AML-193 (cell line): Measurements from ENCODE around the gene TSC22D4.
A peak's percentile ranks its signal among the peaks of the same experiment; 100 is the strongest.
"Not testable (repeated sequence)": the region's sequence is repeated elsewhere in the genome, so short reads cannot be mapped to it uniquely, and the experiment has no call there.

Experiments
- DNase-seq, 2 experiments: peaks; one replicate each; lab custom pipeline; 2025; lab: John Stamatoyannopoulos, UW

The TSC22D4 gene

GRCh38 chr7:100443096-100443840 lies 35.7 kb downstream of the TSC22D4 start:
- no peak for DNase-seq

DNA sequence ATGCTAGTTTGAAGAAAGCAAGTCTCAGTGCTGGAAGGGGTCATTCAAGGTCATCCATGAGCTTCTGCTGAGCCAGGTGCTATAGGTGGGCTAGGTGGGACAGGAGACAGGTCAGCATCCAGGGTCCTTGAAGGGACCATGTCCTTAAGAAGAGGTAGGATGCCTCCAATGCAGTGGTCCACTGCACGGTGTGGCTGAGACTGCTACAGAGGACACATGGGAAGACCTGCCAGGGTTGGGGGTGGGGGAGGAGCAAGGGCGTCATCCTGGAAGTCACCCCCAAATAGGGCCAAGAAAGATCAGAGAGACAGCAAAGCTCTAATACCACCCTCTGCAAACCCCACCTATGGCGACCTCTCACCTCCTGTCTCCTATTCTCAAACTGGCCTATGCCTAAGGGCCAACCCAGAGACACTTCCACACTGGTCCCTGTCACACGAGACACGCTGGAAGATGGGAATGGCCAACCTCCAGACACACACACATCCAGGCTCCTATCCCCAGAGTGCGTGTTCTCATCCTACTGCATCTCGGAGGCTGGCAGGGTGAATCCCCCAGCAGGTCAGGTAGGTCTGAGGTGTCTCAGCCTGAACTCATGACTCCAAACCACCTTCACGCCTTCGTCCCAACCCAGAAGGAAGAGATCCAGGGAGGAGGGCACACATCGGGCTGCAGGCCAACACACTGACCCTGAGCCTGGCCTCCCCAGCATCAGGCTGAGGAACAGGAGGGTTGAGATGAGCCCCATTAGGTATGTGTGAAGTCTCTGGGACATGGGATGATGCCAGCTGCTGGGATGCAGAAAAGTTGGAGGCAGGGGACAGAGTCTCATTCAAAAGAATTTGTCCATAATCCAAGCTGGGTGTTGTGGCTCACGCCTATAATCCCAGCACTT lies 37.1 kb downstream of the TSC22D4 start:
- no peak for DNase-seq

- DNase-seq: not testable (repeated sequence)
These were observed 39.8 kb downstream of the TSC22D4 start for GRCh38 chr7:100439244-100439643.

GRCh38 chr7:100438731-100439130 lies 40.3 kb downstream of the TSC22D4 start:
- not testable (repeated sequence) for DNase-seq

GRCh38 chr7:100438172-100438571 lies 40.8 kb downstream of the TSC22D4 start:
- DNase-seq: no peak

DNA sequence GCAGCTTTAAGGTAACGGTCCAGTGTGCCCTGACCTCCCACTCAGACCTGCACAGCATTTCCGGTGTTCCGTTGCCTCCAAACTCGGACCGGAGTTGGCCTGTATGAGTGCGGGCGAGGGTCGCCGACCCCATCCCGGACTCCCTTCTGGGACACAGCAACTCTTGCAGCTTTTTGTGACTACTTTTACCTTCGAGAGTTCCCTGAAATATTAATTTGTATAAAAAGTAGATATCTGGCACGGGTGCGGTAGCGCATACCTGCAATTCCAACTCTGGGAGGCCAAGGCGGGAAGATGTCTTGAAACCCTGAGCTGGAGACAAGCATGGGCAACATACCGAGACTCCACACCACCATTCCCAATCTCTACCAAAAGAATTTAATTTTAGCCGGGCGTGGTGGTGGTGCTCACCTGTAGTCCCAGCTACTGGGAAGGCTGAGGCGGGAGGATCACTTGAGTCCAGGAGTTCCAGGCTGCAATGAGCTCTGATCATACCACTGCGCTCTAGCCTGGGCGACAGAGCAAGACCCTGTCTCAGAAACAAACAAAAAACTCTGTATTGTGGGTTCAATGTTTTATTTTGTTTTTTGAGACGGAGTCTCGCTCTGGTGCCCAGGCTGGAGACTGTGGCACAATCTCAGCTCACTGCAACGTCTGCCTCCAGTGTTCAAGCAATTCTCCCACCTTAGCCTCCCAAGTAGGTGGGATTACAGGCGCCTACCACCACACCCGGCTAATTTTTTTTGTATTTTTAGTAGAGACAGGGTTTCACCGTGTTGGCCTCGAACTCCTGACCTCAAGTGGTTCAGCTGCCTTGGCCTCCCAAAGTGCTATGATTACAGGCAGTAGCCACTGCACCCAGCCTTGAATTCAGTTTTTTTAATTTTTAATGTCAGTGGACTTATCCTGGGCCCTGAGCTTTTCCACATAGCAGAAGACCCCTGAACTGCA lies 41.6 kb downstream of the TSC22D4 start:
- no peak for DNase-seq

GRCh38 chr7:100435401-100436304 lies 43.4 kb downstream of the TSC22D4 start:
- no peak for DNase-seq

DNA sequence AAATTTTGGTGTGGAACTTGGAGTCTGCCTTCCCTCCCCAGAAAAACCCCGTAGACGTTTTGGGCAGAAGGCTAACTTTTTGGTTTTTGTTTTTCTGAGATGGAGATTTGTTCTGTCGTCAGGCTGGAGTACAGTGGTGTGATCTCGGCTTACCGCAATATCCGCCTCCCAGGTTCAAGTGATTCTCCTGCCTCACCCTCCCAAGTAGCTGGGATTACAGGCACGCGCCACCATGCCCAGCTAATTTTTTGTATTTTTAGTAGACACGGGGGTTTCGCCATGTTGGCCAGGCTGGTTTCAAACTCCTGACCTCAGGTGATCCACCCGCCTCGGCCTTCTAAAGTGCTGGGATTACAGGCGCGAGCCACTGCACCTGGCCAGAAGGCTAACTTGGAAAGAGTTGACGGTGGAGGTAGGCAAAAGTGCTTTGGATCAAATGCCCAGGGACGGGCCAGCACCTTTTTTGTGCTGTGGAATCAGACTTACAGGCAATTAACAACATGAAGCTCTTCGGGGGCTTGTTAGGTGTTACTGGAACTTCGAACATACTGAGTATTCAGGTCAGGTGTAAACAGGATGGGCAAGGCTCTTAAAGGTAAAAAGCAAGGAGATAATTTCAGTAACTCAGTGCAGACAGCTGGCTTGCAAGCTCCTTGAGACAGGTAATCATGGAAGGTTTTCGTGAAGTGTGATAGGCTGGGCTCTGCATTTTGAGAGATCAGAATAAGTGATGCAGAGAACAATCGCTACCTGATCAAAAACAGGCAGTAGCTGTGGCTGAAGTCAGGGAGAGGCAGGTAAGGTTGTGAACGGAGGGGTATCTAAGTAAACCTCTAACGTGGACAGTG lies 44.5 kb downstream of the TSC22D4 start:
- no peak for DNase-seq

DNA sequence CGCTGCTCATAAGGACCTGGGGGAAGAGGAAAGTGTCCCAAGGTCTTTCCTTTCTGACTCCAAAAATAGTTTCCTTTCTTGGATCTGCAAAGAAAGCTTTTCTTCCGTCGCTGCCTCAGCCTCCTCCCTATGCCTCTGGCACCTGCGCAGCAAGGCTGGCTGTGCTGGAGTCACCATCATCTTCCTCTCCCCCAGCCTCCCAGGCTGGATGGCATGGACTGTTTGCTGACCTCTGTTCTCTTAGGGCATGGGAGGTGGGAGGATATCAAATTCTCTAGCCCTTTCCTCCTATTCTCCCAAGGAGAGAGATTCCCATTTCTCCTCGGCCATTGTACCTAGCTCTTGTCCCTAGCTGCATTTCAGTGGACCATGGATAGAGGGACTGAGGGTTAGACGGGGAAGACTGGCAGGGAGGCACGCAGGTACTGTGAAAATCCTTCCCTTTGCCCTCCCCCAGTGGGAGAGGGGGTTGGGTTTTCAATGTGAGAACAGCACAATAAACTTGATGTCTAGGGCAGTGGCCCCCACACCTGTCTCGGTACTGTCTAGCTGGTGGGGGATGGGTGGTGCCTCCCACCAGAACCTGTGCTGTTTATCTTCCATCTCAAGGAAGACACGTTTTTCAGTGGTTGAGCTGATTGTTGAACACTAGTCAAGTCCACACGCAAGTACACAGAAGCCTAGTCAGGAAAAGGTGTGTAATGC lies 45.3 kb downstream of the TSC22D4 start:
- no peak for DNase-seq

- DNase-seq: no peak
These were observed 45.8 kb downstream of the TSC22D4 start for GRCh38 chr7:100433276-100433591.

DNA sequence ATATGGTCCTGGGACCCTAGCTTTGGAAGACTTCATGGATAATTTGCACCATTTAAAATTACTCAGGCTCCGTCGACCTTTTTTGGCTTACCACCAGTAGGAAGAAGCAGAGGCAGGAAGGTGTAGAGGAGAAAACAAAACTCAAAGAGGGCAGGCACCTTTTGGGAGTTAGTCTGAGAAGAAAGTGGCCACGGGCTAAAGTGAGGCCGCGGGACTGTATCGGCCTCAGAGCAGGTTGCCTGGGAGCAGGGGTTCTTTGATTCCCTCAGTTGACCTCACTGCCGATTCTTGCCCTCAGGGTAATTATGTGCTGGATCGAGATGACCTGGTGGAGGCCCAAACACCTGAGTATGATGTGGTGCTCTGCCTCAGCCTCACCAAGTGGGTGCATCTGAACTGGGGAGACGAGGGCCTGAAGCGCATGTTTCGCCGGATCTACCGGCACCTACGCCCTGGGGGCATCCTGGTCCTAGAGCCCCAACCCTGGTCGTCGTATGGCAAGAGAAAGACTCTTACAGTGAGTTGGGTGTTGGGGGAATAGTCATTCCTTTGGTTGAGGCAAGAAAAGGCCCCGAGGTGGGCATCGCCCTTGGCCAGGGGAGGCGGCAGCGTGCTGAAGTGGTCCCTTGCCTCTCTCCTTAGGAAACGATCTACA lies 46.3 kb downstream of the TSC22D4 start:
- DNase-seq: no peak

GRCh38 chr7:100432053-100432452 lies 47.0 kb downstream of the TSC22D4 start:
- DNase-seq: no peak

DNA sequence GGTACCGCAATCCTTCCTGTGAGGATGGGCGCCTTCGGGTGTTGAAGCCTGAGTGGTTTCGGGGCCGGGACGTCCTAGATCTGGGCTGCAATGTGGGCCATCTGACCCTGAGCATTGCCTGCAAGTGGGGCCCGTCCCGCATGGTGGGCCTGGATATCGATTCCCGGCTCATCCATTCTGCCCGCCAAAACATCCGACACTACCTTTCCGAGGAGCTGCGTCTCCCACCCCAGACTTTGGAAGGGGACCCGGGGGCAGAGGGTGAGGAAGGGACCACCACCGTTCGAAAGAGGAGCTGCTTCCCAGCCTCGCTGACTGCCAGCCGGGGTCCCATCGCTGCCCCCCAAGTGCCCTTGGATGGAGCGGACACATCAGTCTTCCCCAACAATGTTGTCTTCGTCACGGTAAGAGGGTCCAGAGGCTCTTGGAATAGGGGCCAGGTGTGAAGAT lies 47.7 kb downstream of the TSC22D4 start:
- DNase-seq: no peak

DNA sequence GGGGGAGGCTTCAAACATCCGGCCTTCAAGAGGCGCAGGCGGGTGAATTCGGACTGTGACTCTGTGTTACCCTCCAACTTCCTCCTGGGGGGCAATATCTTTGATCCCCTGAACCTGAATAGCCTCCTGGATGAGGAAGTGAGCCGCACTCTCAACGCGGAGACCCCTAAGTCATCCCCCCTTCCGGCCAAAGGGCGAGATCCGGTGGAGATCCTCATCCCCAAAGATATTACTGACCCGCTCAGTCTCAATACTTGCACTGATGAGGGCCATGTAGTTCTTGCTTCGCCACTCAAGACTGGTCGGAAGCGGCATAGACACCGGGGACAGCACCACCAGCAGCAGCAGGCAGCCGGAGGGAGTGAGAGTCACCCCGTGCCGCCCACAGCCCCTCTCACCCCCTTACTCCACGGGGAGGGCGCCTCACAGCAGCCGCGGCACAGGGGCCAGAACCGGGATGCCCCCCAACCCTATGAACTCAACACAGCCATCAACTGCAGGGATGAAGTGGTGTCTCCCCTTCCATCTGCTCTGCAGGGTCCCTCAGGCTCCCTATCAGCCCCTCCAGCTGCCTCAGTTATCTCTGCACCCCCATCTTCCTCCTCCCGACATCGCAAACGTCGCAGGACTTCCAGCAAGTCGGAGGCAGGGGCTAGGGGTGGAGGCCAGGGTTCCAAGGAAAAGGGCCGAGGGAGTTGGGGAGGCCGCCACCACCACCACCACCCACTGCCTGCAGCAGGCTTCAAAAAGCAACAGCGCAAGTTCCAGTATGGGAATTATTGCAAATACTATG lies 48.3 kb downstream of the TSC22D4 start:
- DNase-seq: no peak

DNA sequence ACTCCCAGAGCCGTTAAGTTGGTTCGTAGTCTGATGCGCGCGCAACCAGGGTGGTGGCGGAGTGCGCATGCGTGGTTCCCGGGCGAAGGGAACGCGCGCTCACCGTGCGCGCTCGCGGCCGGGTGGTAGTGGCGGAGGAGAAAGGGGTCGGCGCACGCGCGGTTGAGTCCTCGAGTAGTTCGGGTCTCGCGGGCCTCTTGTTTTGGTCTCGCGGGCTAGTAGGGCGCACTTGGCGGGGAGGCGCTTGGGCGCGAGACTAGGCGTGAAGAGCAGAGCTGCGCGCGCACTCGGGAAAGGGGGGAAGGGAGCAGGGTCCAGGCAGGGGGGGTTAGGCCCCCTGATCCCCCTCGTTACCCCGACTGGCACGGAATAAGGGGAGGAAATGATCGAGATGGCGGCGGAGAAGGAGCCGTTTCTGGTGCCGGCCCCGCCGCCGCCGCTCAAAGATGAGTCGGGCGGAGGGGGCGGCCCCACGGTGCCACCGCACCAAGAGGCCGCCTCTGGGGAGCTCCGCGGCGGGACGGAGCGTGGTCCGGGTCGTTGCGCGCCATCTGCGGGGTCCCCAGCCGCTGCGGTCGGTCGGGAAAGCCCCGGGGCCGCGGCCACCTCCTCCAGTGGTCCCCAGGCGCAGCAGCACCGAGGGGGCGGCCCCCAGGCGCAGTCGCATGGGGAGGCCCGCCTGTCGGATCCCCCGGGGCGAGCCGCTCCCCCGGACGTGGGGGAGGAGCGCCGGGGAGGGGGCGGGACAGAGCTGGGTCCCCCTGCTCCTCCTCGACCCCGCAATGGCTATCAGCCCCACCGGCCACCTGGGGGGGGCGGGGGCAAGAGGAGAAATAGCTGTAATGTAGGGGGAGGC lies 49.1 kb downstream of the TSC22D4 start, which contains the start of gene MEPCE:
Gene MEPCE (plus strand): TSS at position 195 of the 856 bp plus-strand sequence. CDS start 188 bp downstream, at position 383.
- peak; percentile 84 to 88 for DNase-seq

DNA sequence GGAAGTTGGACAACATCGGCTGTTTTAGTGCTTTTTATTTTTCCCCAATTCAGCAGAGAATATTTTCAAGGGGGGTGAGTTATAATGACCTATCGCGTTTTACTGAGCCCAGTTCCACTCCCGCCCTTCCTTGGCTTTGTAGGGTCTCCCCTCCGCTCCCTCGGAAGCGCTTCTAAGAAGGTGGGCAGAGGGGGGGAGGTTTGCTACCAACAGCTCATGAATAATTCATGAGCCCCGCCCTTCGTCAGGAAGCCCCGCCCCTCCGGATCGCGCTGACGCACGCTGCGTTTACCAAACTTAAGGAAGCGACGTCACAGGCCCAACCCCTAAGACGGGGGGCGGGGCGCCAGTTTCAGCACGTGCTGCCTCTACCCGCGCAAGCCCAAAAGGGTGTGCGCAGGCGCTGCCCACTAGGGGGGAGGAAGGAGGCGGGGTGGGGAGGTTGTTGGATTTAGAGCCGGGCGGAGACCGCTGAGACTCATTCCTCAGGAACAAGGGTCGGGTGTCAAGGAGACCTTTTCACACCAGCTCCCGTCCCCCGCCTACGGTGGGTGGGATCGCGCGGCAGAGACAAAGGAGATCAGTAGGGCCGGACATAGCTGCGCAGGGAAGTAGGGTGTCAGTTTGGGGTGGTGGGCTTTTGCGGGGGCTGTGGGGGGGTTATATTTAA lies 49.9 kb downstream of the TSC22D4 start:
- peak; percentile 96 to 97 for DNase-seq
